Mesothelial cell of epicardium (in vitro differentiated cells): ENCODE data around the gene TMEM51. TPM values are rescaled to one million over a fixed set of nuclear protein-coding genes. Genes with fewer than 3 reads are reported as not detected.

Experiments used
- DNase-seq, 2 experiments: peaks; one replicate each; pipeline ENCODE4 v3.0.0; 2021; ENCODE audit warnings: low spot score in 2 of 2; ENCODE audit not compliant: unreplicated experiment in 2 of 2
- H3K27ac Mint-ChIP-seq: 2 replicates; pipeline ENCODE4 v1.8.0; 2021; ENCODE audit warnings: mixed read lengths
- H3K27me3 Mint-ChIP-seq: 2 replicates; pipeline ENCODE4 v1.8.0; 2021; ENCODE audit warnings: low read depth, mixed read lengths
- H3K36me3 Mint-ChIP-seq: 2 replicates; pipeline ENCODE4 v1.8.0; 2021; ENCODE audit warnings: mixed read lengths
- H3K4me1 Mint-ChIP-seq: 2 replicates; pipeline ENCODE4 v1.8.0; 2021; ENCODE audit warnings: mixed read lengths
- H3K4me3 Mint-ChIP-seq: 2 replicates; pipeline ENCODE4 v1.8.0; 2021; ENCODE audit warnings: mild to moderate bottlenecking, moderate library complexity, mixed read lengths
- H3K9me3 Mint-ChIP-seq: 2 replicates; pipeline ENCODE4 v1.8.0; 2021; ENCODE audit warnings: mixed read lengths
- CTCF ChIP-seq: fragments of 200-600 bp; sonication (generic); IDR thresholded peaks from one replicate; pipeline ENCODE4 v1.5.0; 2021; ENCODE audit warnings: antibody characterized with exemption; ENCODE audit not compliant: unreplicated experiment
- total RNA-seq: library from RNA; stranded (reverse); gene quantifications from 3 replicates; pipeline ENCODE4 v1.2.1, GENCODE V29; 2021

TMEM51 gene
- total RNA-seq, 1 donor from 2014 or later, result 10.9 TPM

GRCh38 chr1:15204931-15205330 is 51.4 kb downstream of the TMEM51 start:
- H3K36me3 Mint-ChIP-seq, result no peaks in the 10 kb centered on the region
- H3K9me3 Mint-ChIP-seq, result no peaks in the 10 kb centered on the region
- TF ChIP-seq CTCF, result no peak
- no peak overlapping the region for H3K27ac Mint-ChIP-seq
- DNase-seq, result no peak
- no peak overlapping the region for H3K4me3 Mint-ChIP-seq
- no peaks in the 10 kb centered on the region for H3K27me3 Mint-ChIP-seq
- H3K4me1 Mint-ChIP-seq, result peaks cover 30% of the 10 kb centered on the region

GRCh38 chr1:15205586-15206346 is 52.2 kb downstream of the TMEM51 start:
- H3K4me1 Mint-ChIP-seq, result peaks cover 22% of the 10 kb centered on the region
- H3K27ac Mint-ChIP-seq, result no peak overlapping the region
- DNase-seq, result no peak
- no peaks in the 10 kb centered on the region for H3K9me3 Mint-ChIP-seq
- H3K4me3 Mint-ChIP-seq, result no peak overlapping the region
- no peak for TF ChIP-seq CTCF
- H3K36me3 Mint-ChIP-seq, result no peaks in the 10 kb centered on the region
- no peaks in the 10 kb centered on the region for H3K27me3 Mint-ChIP-seq

DNA sequence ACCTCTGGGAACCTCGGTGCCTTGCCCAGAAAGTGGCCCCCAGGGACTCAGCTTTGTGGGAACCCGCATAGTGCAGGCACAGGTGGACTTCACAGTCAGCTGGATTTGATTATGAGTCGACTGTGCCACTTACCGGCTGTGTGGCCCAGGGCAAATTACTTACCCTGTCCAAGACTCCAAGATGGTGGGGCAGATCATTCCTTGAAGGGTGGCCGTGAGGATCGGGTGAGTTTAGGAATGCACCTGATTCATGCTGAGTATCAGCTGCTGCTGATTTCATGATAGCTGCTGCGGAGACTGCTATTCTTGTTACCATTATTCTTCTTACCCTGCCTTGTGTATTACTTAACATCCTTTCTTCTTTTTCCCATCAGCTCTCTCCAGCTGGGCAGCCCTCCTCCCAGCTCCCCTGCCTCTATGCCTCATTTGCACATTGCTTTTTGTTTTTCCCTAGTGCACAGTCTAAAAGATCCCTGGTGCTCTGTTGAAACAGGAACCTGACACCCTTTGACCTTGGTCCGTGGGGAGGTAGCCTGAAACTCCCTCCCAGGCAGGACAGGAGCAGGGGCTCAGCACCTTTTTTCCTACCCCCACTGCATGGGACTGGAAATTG is 53.0 kb downstream of the TMEM51 start:
- no peaks in the 10 kb centered on the region for H3K9me3 Mint-ChIP-seq
- no peak for DNase-seq

DNA sequence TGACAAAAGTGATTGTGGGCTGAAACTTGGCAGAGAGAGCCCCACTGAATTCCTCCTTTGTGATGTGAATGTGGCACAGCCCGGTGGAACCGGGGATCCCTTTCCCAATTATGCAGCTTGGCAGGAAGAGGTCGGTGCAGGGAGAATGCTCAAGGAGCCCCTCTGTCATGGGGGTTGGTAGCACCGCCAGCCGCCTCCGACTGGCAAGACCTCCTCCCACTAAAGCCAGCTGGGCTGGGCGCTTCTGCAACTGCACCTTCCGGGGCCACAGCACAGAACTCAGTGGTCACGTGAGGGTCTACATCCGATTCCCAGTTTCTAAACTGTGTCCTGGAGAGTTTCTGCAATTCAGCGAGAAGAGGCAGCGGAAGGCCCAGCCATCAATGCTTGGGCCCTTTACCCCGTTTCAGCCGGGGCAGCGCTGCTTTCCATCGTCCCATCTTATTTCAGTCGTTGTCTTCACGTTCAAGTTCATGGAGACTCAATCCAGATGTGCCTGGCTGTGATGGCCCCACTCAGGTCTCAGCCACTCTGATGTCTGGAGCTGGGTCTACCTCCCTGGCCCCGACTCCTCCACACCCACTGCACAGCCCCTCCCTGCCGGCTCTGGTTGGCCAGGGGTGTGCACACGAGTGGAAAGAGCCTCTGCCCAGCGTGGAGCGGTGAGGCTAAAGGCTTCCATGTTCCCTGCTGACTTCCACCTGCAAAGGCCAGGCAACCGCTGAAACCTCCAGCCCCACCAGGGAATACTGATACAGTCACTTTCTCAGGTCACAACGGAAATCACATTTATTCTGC is 53.7 kb downstream of the TMEM51 start:
- no peak overlapping the region for H3K4me3 Mint-ChIP-seq

More for the DNA sequence above, 53.0 kb downstream of the TMEM51 start:
- Mint-ChIP-seq H3K4me3 (no peak overlapping the region), H3K4me1 (peaks cover 19% of the 10 kb centered on the region), H3K27ac (peak overlapping the region; percentile 10), H3K27me3 (no peaks in the 10 kb centered on the region), H3K36me3 (no peaks in the 10 kb centered on the region)
- TF ChIP-seq CTCF, result no peak

More for the DNA sequence above, 53.7 kb downstream of the TMEM51 start:
- TF ChIP-seq CTCF, result no peak
- H3K4me1 Mint-ChIP-seq, result peaks cover 21% of the 10 kb centered on the region
- H3K9me3 Mint-ChIP-seq, result no peaks in the 10 kb centered on the region
- DNase-seq, result no peak
- H3K36me3 Mint-ChIP-seq, result no peaks in the 10 kb centered on the region
- H3K27me3 Mint-ChIP-seq, result no peaks in the 10 kb centered on the region
- peak overlapping the region; percentile 55 for H3K27ac Mint-ChIP-seq
